SK-N-SH (cell line): ENCODE data around the gene TMEM271. TPM values are rescaled to one million over a fixed set of nuclear protein-coding genes. Genes with fewer than 3 reads are reported as not detected.

Experiments used
- CTCF ChIA-PET: fragments of 300-600, 350-600 bp; formaldehyde crosslinking; extraction: SDS; loops from one replicate; lab custom pipeline; 2021; lab: Yijun Ruan, JAX
- POLR2A ChIA-PET: fragments of 350-600 bp; sonication (Branson Sonifier 250); formaldehyde crosslinking; extraction: SDS; loops from one replicate; lab custom pipeline; 2020; ENCODE audit warnings: antibody characterized with exemption, inconsistent platforms; lab: Yijun Ruan, JAX
- DNase-seq: peaks from one replicate; pipeline ENCODE4 v3.0.0; 2012
- H2AFZ ChIP-seq: fragments of 200-600 bp; sonication (generic); 2 replicates; pipeline ENCODE4 v1.8.1; 2016; ENCODE audit warnings: antibody characterized with exemption, mild to moderate bottlenecking, low read depth
- H3F3A ChIP-seq: fragments of 200-600 bp; sonication (generic); replicated peaks from 2 replicates; pipeline ENCODE3; 2016; ENCODE audit warnings: antibody characterized with exemption, mild to moderate bottlenecking; ENCODE audit not compliant: insufficient read depth
- H3K27ac ChIP-seq, 2 experiments: fragments of 200-500 bp in 1 of 2; fragments of 200-600 bp in 1 of 2; sonication (Bioruptor generic) in 1 of 2; sonication (generic), shearing (Covaris generic) in 1 of 2; 2 replicates each; pipeline versions ENCODE4 v1.5.1 to v1.6.1; 2014 to 2016; ENCODE audit warnings: low read depth in 2 of 2, inconsistent platforms in 1 of 2, low read length in 1 of 2, mild to moderate bottlenecking in 1 of 2, mixed read lengths in 1 of 2
- H3K27me3 ChIP-seq: fragments of 200-600 bp; sonication (generic), shearing (Covaris generic); 2 replicates; pipeline ENCODE4 v1.6.1; 2016; ENCODE audit warnings: mixed run types; ENCODE audit not compliant: insufficient read depth
- H3K36me3 ChIP-seq, 2 experiments: fragments of 200-500 bp in 1 of 2; fragments of 200-600 bp in 1 of 2; sonication (Bioruptor generic) in 1 of 2; sonication (generic) in 1 of 2; replicated peaks in 1 of 2; 2 replicates each; pipeline versions ENCODE3 to v1.5.1; 2014 to 2016; ENCODE audit warnings: low read length in 1 of 2, mild to moderate bottlenecking in 1 of 2; ENCODE audit not compliant: insufficient read depth in 2 of 2, control insufficient read depth in 1 of 2
- H3K4me1 ChIP-seq, 2 experiments: fragments of 200-500 bp in 1 of 2; fragments of 200-600 bp in 1 of 2; sonication (Bioruptor generic) in 1 of 2; sonication (generic), shearing (Covaris generic) in 1 of 2; 2 replicates each; pipeline versions ENCODE4 v1.5.1 to v1.6.1; 2014 to 2016; ENCODE audit warnings: low read depth in 1 of 2, low read length in 1 of 2, mixed run types in 1 of 2; ENCODE audit not compliant: insufficient read depth in 2 of 2, control insufficient read depth in 1 of 2
- H3K4me2 ChIP-seq: fragments of 200-600 bp; sonication (generic), shearing (Covaris generic); 2 replicates; pipeline ENCODE4 v1.6.1; 2017; ENCODE audit warnings: mixed run types
- H3K4me3 ChIP-seq, 2 experiments: fragments of 200-500 bp in 1 of 2; fragments of 200-600 bp in 1 of 2; sonication (Bioruptor generic) in 1 of 2; sonication (generic), shearing (Covaris generic) in 1 of 2; 2 replicates each; pipeline versions ENCODE4 v1.5.1 to v1.8.1; 2014 to 2016; ENCODE audit warnings: low read depth in 2 of 2, inconsistent platforms in 1 of 2, low read length in 1 of 2, mild to moderate bottlenecking in 1 of 2, mixed read lengths in 1 of 2, moderate library complexity in 1 of 2
- H3K79me2 ChIP-seq: fragments of 200-600 bp; sonication (generic); 2 replicates; pipeline ENCODE4 v1.8.1; 2017; ENCODE audit warnings: mild to moderate bottlenecking; ENCODE audit not compliant: insufficient read depth
- H3K9ac ChIP-seq: fragments of 200-600 bp; sonication (generic); 2 replicates; pipeline ENCODE4 v1.6.1; 2017; ENCODE audit warnings: mixed run types
- H3K9me2 ChIP-seq: fragments of 200-600 bp; sonication (generic); 2 replicates; pipeline ENCODE4 v1.6.1; 2017; ENCODE audit warnings: mixed run types
- H3K9me3 ChIP-seq: fragments of 200-600 bp; sonication (generic); 2 replicates; pipeline ENCODE4 v1.6.1; 2017; ENCODE audit warnings: mixed run types, mild to moderate bottlenecking, moderate library complexity
- H4K20me1 ChIP-seq: fragments of 200-600 bp; sonication (generic); 2 replicates; pipeline ENCODE4 v1.6.1; 2017; ENCODE audit warnings: mild to moderate bottlenecking, mixed run types; ENCODE audit not compliant: insufficient read depth
- CHD2 ChIP-seq: fragments of 150-350 bp; IDR thresholded peaks from 2 replicates; pipeline ENCODE4 v1.6.1; 2018; ENCODE audit warnings: low read length; ENCODE audit not compliant: partially characterized antibody
- ELF1 ChIP-seq: IDR thresholded peaks from 2 replicates; pipeline ENCODE4 v1.4.0; 2012
- EZH2phosphoT487 ChIP-seq: fragments of 200-600 bp; sonication (generic); IDR thresholded peaks from 2 replicates; pipeline ENCODE4 v1.6.1; 2017; ENCODE audit warnings: low read depth, mixed run types, mild to moderate bottlenecking, antibody characterized with exemption, moderate library complexity, borderline replicate concordance
- FOSL2 ChIP-seq: IDR thresholded peaks from 2 replicates; pipeline ENCODE4 v1.4.0; 2012; ENCODE audit warnings: low read depth, mild to moderate bottlenecking, moderate library complexity, borderline replicate concordance
- FOXM1 ChIP-seq: IDR thresholded peaks from 2 replicates; pipeline ENCODE4 v1.4.0; 2012; ENCODE audit warnings: low read depth, mild to moderate bottlenecking
- GABPA ChIP-seq: IDR thresholded peaks from 2 replicates; pipeline ENCODE4 v1.4.0; 2012; ENCODE audit warnings: low read depth, mild to moderate bottlenecking
- GATA2 ChIP-seq: sonication (generic); formaldehyde crosslinking; IDR thresholded peaks from 2 replicates; pipeline ENCODE4 v1.5.0; 2020; ENCODE audit warnings: mild to moderate bottlenecking, missing genetic modification reagents
- NFIC ChIP-seq: IDR thresholded peaks from 2 replicates; pipeline ENCODE4 v1.4.0; 2012; ENCODE audit warnings: borderline replicate concordance
- POLR2AphosphoS5 ChIP-seq: IDR thresholded peaks from 2 replicates; pipeline ENCODE4 v1.6.1; 2012; ENCODE audit warnings: low read depth, low read length
- RFX5 ChIP-seq: IDR thresholded peaks from 2 replicates; pipeline ENCODE4 v1.6.1; 2012; ENCODE audit warnings: mild to moderate bottlenecking, improper control_type of control experiment, low read length
- RXRA ChIP-seq: IDR thresholded peaks from 2 replicates; pipeline ENCODE4 v1.4.0; 2012; ENCODE audit warnings: low read depth, mild to moderate bottlenecking, borderline replicate concordance
- SIN3A ChIP-seq: IDR thresholded peaks from 2 replicates; pipeline ENCODE4 v1.6.1; 2012; ENCODE audit warnings: low read depth, mild to moderate bottlenecking, low read length, moderate library complexity, borderline replicate concordance
- TCF12 ChIP-seq: IDR thresholded peaks from 2 replicates; pipeline ENCODE4 v1.4.0; 2012
- TEAD4 ChIP-seq: IDR thresholded peaks from 2 replicates; pipeline ENCODE4 v1.4.0; 2012; ENCODE audit warnings: mild to moderate bottlenecking, borderline replicate concordance; ENCODE audit not compliant: insufficient read depth
- YY1 ChIP-seq: IDR thresholded peaks from 2 replicates; pipeline ENCODE4 v1.4.0; 2012; ENCODE audit warnings: low read depth, mild to moderate bottlenecking
- WGBS: methylation state at CpG from one replicate; pipeline ENCODE4 v1.1.6; 2017; ENCODE audit warnings: low lambda C conversion rate; 5-methylcytosine and 5-hydroxymethylcytosine counted together
- polyA plus RNA-seq, 3 experiments: library from polyadenylated mRNA; depleted of rRNA; stranded (reverse); fragments of >200 nt; gene quantifications; 2 replicates each; pipeline ENCODE4 v1.2.3, GENCODE V29; 2012
- TF ChIP-seq, protein P1 (sequence below): fragments of 150-350 bp; IDR thresholded peaks from 2 replicates; pipeline ENCODE4 v1.6.1; 2017; ENCODE audit warnings: antibody characterized with exemption, low read length, low read depth, borderline replicate concordance
- TF ChIP-seq, protein P2 (sequence below): fragments of 150-350 bp; IDR thresholded peaks from 2 replicates; pipeline ENCODE4 v1.6.1; 2016; ENCODE audit warnings: mild to moderate bottlenecking, low read depth, low read length

The TMEM271 gene
- polyA plus RNA-seq, 1 of the 3 experiments (the other 2 are of a cell fraction), result not detected

DNA sequence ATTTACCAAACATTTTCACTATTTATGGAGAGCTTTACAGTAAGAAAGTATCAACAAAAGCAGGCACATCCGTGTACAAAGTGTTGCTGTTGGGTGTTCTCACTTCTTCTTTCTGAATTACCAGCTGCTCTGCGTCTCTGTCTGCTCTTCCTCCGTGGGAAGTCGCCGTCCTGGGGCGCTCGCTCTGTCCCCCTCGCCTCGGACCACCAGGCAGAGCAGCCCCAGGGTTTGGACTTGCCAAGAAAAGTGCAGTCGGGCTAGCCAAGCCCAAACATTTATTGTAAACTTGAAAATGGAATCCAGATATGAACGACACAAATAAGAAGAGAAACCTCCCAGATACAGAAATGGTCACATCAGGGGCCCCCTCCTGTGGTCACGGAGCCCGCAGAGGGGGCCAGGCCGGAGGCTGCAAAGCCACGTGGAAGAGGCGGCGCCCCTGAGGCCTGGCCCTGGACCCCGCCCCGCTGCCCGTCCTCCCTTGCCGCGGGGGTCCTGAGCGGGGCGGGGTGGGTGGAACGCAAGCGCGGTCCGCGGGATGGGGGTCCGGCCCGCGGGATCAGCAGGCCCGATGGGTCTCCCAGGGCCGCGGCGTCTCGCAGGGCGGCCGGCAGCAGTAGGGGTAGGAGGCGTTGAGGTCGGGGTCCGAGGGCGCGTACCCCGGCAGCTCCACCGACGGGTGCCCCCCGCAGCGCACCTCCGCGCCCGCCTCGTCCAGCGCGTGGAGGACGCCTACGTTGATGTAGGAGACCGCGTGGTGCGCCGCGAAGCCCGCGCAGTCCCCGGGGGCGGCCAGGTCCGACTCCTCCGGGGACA lies 1.5 kb downstream of the TMEM271 start:
- POLR2A ChIA-PET, result no interaction called here
- DNase-seq, result no peak
- 7% methylated on average over 14 of the region's 68 CpGs for WGBS
- Histone ChIP-seq H3K9me2 (no peaks in the 10 kb centered on the region), H3K9ac (no peak overlapping the region), H3K4me3 (no peak overlapping the region), H3K4me1 (no peaks in the 10 kb centered on the region; a peak in 1 of 4 replicates), H4K20me1 (no peaks in the 10 kb centered on the region), H3K36me3 (no peaks in the 10 kb centered on the region), H3F3A (no peaks in the 10 kb centered on the region), H3K79me2 (no peaks in the 10 kb centered on the region), H3K27me3 (peaks cover 60% of the 10 kb centered on the region), H3K9me3 (no peaks in the 10 kb centered on the region), H2AFZ (no peak overlapping the region), H3K4me2 (no peak overlapping the region), H3K27ac (no peak overlapping the region)
- no peak for TF ChIP-seq ELF1
- TF ChIP-seq, protein P1, sequence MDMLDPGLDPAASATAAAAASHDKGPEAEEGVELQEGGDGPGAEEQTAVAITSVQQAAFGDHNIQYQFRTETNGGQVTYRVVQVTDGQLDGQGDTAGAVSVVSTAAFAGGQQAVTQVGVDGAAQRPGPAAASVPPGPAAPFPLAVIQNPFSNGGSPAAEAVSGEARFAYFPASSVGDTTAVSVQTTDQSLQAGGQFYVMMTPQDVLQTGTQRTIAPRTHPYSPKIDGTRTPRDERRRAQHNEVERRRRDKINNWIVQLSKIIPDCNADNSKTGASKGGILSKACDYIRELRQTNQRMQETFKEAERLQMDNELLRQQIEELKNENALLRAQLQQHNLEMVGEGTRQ, result no peak
- TF ChIP-seq EZH2phosphoT487, result no peak
- TF ChIP-seq SIN3A, result no peak
- no peak for TF ChIP-seq RXRA
- TF ChIP-seq TEAD4, result no peak
- no peak for TF ChIP-seq POLR2AphosphoS5
- no peak for TF ChIP-seq YY1
- no peak for TF ChIP-seq FOSL2
- no peak for TF ChIP-seq NFIC
- CTCF ChIA-PET, result no interaction called here

DNA sequence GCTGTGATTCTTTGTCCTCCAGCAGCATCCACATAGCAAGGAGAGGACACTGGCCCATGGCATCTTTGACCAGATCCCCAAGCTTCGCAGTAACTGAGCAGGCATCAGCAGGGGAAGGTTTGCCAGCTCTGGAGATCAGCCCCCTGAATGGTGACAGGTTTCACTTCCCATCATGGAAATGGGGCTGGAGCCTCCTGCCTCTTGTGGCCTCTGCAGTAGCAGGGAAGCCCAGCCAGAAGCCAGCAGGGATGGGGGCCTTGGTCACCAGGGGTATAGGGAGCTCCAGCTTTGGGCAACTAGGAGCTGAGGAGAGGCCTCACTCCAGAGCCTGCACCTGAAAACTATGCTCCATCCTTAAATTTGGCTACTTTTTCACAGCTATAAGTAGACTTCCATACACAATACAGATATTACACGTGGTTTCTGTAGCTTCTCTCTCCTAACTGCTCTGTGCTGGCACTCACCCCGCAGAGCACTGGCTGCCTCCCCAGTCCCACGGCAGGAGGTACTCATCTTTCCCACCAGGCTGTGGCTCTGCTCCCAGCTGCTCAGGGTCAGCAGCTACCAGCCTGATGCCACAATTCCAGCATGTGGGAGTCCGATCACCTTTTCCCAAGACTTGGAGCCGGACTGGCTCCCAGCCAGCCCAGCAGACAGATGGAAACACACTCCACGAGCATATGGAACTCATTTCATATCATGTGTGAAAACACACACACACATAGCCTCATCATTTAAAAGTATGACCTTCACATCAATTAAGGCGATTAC lies 2.8 kb downstream of the TMEM271 start:
- Histone ChIP-seq H3K27me3 (peaks cover 49% of the 10 kb centered on the region), H3K4me1 (no peaks in the 10 kb centered on the region; a peak in 1 of 4 replicates), H3K36me3 (no peaks in the 10 kb centered on the region)
- TF ChIP-seq FOXM1 (no peak), CHD2 (no peak), TCF12 (no peak), GABPA (no peak), ELF1 (no peak), RFX5 (no peak), GATA2 (CRISPR knock-in tag) (no peak), SIN3A (no peak)
- TF ChIP-seq, protein P2, sequence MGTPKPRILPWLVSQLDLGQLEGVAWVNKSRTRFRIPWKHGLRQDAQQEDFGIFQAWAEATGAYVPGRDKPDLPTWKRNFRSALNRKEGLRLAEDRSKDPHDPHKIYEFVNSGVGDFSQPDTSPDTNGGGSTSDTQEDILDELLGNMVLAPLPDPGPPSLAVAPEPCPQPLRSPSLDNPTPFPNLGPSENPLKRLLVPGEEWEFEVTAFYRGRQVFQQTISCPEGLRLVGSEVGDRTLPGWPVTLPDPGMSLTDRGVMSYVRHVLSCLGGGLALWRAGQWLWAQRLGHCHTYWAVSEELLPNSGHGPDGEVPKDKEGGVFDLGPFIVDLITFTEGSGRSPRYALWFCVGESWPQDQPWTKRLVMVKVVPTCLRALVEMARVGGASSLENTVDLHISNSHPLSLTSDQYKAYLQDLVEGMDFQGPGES, result no peak
- TF ChIP-seq, all 33 proteins: peak for 0
- Histone ChIP-seq H4K20me1 (no peaks in the 10 kb centered on the region), H2AFZ (no peak overlapping the region), H3K9me3 (no peaks in the 10 kb centered on the region), H3K27ac (no peak overlapping the region), H3K4me3 (no peak overlapping the region), H3K9ac (no peak overlapping the region), H3K79me2 (no peaks in the 10 kb centered on the region), H3F3A (no peaks in the 10 kb centered on the region), H3K9me2 (no peaks in the 10 kb centered on the region), H3K4me2 (no peak overlapping the region)
- peak; percentile 59 for DNase-seq
- 14% methylated on average over 8 of the region's 8 CpGs for WGBS
- ChIA-PET CTCF (no interaction called here), POLR2A (no interaction called here)
